GM18505 (cell line): ENCODE measurements around the gene ANKH.
A peak's percentile ranks its signal among the peaks of the same experiment; 100 is the strongest.

ENCODE experiments used
- ATAC-seq: cut with Tn5 transposase; IDR thresholded peaks from one replicate; pipeline ENCODE4 v1.9.1; 2021; ENCODE audit not compliant: unreplicated experiment
- POLR2A ChIP-seq: IDR thresholded peaks from 4 replicates; pipeline ENCODE4 v1.6.1; 2011; ENCODE audit warnings: borderline replicate concordance; ENCODE audit not compliant: insufficient read depth, insufficient read length; ENCODE audit errors: extremely low read depth

ANKH gene

DNA sequence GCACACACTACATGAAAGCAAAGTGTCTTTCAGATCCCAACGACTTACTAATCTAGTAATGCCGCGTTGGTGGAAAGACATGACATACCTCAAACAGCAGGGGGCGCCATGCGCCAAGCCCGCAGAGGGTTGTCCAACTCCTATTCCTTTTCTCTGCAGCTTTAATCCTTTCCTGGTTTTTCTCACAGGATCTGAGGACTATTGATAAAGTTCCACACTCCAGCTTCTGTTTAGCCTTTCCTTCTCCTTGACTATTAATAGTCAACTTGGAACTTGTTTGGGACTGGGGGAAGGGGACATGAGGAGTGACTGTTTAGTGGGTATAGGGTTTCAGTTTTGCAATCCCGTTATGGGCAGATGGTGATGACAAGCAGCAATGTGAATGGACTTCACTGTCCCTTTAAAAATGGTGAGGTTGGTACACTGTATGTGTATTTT is 144.1 kb downstream of the ANKH start:
- ATAC-seq: peak; percentile 48
- TF ChIP-seq POLR2A: no peak

DNA sequence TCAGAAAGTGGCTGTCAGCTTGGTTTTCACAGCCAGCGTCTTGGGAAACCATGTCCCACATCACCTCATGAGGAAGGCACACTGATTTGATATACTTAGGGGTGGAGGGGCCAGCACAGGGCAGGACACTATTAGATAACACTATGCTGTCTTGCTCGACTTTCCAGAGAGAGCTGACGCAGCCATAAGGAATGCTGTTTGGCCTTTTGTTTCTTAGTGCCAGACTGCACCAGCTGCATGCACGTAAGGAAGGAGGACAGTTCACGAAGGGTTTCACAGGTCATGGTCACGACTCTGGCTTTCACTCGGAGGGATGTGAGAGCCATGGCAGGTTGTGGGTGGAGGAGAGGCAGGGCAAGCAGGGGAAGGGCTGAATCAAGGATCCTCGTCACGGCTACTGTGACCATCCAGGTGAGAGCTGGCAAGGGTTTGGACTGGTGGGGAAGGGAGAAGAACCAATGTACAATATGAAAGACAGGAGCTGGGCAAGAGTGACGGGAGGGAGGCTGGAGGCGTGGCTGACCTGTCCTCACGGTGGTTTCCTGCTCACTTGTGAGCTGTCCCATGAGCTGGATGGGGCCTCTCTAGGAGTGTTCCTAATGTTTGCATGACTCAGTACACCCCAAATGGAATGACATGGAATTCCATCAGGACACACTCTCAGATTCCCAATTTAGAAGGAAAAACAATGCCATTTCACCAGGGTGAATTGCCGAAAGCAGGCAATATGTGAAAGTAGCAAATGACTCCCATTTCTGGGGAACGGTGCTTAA is 145.3 kb downstream of the ANKH start:
- no peak for TF ChIP-seq POLR2A
- ATAC-seq: no peak

DNA sequence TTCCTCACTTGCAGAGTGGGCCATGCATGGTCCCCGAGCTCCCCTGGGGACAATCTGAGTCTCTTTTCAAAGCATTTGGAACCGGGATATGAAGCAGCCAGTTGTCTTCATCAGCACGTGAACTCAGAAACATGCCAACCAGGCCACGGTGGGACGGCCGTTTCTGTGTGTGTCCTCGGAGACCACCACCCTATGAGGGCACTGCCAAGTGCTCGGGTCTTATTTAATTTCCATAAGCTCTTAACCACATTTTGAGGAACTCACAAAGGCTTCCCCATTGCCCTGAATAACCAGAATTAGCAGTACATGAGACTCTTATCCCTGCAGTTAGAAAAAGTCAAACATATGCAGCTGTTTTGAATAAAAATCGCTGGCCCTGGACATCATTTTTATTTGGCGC is 146.9 kb downstream of the ANKH start:
- TF ChIP-seq POLR2A: no peak
- ATAC-seq: no peak

DNA sequence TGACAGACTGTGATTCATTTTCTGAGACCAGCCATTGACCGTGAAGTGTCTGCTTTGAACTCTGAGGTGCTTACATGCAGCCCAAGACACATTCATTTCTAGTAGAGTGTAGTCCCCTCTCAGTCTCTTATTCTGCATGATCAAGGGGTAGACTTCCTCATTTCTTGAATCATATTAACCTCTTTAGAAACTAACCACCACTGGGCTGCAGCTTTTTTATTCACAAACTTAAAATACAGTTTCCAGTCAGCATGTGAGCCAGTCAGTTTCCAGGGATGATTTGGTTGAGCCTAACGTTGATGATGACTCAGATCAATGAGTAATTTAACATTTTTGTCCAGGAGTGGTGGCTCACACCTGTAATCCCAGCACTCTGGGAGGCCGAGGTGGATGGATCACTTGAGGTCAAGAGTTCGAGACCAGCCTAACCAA is 147.9 kb downstream of the ANKH start:
- no peak for TF ChIP-seq POLR2A
- no peak for ATAC-seq

DNA sequence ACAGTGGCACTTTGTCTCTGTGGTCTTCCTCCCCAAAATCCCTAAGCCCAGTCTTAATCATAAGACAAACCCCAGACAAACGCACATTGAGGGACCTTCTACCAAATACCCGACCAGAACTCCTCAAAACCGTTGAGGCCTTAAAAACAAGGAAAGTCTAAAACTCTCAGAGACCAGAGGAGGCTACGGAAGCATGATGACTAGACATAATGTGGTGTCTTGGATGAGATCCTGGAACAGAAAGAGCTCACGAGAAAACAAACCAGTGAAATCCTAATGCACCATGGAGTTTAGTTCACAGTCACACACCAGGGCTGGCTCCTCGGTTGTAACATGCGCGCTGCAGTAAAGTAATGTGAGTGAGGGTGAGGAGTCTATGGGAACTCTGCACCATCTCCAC is 148.7 kb downstream of the ANKH start:
- ATAC-seq: no peak

DNA sequence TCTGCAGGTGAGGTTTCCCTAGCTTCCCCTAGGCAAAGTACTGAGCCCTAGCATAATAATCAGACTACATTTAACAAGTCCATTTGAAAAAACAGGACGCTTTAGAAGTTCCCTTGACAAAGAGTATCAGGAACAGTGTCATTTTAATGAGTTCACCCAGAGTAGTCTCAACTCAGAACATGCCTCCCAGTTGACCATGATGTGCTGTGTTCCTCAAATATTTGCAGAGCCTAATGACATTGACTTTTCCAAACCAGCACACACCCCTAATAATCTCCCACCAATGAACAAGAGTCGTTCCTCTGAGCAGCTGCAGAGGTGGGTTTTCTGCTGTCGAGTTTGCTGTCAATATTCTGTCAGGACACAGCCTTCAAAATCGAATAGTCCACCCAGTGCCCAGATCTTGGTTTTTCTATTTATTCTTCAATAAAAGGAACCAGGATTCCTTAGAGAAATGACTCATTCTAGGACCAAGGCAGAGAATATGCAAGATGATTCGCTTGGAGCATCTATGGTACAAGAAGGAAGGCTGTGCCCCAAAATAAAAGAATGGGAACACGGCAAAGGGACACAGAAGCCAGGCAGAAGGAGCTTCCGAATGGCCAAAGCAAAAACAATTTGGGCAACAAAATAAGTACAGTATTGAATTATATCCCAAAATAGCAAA is 149.5 kb downstream of the ANKH start:
- no peak for TF ChIP-seq POLR2A
- no peak for ATAC-seq

More for the DNA sequence above, 148.7 kb downstream of the ANKH start:
- TF ChIP-seq POLR2A: no peak

DNA sequence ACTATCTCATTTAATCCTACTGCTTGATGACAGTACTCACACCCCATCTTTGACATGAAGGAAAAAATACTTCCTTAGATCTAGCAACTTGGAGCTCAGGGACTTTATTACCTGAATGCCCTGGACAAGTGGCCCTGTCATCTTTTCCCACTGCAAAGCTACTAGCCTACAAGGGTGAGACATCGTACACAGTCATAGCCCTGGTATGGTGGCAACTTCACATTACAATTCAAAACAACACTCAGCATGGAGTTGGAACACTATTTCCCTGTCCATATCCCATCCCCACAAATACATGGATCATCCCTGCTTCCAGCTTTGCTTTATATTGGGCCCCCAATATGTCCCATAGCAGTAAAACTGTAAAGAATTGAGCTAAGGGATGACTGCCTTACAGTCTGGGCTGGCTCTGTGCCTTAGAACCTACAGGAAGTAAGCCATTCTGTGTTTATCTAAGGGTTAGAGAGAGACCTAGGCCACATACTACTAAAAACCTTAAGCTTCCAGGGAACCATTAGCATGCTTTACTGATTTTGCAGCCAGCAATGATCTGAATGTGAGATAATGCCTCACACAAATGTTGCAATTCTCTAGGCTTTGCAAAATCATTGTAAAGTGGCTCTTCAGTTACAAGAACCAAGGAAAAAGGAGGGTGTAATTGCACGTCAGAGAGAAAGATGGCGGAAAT is 151.2 kb downstream of the ANKH start:
- no peak for ATAC-seq
- no peak for TF ChIP-seq POLR2A

DNA sequence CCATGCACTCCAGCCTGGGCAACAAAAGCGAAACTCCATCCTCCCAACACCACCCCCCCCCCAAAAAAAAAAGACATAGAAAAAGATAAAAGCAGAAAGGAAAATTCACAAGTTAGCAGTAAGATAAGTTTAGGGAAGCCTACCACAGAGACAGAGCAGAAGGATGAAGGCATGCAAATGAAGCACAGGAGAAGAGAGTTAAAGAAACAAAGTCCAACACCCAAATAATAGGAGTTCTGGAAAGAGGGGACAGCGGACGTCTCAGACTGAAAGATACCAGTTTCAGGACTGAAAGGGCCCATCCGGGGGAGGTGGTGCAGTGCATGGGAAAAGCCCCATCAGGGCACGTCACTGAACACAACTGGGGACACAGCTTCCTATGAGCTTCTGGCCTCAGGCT is 152.8 kb downstream of the ANKH start:
- TF ChIP-seq POLR2A: no peak

DNA sequence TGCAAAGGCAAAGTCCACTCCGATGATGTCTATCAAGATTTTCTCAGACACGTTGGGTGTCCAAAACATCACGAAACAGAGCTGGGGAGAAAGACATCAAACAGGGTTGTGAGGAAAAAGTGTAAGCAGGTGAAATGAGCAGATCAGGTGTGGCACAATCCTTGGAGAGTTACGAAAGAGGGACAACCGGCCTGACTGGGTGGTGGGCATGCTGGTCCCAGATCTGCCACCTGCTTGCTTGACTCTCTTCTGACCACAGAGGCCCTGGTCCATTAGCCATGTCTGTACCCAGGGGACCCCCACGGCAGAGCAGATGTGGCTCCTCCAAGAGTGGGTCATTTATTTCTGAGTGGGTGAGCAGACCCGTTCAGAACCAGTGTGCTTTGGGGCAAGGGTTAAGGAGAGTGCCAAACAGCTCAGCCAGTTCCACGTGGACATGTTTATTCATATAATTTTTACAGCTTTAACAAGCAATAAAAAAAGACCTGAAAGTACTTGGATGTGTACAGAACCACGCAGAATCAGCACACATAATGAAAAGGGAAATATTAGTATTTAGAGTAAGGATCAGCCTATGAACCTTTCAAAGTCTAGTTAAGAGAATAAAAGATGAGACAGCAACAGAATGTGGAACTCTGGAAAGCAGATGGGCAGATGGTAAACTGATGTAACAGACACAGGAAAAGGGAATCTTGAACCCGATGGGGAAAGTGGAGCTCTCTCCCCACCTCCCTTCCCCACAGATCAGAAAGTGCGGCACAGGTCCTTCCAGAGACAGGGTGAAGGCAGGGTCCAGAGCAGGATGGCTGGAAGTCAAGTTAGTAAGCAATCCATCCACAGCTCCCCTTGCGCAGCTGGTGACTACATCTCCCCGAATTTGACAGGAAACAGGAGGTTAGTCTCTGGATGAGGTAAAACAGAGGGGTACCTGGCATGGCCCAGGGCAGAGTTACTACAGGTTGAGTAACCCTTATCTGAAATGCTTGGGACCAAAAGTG is 154.5 kb downstream of the ANKH start:
- peak; percentile 25 for TF ChIP-seq POLR2A
- no peak for ATAC-seq

More for the DNA sequence above, 152.8 kb downstream of the ANKH start:
- no peak for ATAC-seq

DNA sequence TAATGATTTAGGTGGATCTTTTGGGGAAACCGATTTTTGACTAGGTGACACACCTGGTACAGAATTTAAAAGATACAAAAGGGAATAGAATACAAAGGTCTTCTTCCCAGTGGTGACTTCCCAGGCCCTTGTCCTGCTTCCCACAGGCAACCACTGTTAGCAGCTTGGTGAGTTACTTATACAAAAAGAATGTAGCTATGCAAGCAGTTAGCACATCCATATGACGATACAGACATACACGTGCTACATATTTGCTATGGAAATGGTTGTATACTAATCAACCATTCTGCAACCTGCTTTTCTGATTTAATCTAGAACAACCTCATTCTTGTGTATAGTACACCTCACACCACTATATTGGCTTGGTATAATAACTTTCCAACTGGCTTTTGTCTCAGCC is 156.1 kb downstream of the ANKH start:
- no peak for ATAC-seq
- TF ChIP-seq POLR2A: no peak

DNA sequence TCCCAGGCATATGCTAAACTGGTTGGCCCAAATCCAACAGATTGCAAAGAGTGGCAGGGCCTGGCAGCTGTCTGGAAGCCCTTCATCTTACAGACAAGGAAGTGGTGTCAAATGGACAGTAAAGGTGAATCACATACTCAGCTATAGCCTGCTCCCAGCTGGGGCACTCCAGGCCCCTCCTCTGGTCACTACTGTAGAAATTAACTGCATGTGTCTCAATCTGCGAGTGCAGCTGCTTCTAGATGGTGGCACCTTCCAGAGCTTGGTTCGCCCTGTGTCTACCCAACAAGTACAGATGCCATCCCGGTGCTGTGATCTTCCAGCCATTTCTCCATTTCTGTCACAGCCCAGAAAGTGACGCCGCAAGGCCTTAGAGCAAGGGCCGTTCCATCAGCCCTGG is 156.9 kb downstream of the ANKH start:
- no peak for ATAC-seq
- TF ChIP-seq POLR2A: no peak

DNA sequence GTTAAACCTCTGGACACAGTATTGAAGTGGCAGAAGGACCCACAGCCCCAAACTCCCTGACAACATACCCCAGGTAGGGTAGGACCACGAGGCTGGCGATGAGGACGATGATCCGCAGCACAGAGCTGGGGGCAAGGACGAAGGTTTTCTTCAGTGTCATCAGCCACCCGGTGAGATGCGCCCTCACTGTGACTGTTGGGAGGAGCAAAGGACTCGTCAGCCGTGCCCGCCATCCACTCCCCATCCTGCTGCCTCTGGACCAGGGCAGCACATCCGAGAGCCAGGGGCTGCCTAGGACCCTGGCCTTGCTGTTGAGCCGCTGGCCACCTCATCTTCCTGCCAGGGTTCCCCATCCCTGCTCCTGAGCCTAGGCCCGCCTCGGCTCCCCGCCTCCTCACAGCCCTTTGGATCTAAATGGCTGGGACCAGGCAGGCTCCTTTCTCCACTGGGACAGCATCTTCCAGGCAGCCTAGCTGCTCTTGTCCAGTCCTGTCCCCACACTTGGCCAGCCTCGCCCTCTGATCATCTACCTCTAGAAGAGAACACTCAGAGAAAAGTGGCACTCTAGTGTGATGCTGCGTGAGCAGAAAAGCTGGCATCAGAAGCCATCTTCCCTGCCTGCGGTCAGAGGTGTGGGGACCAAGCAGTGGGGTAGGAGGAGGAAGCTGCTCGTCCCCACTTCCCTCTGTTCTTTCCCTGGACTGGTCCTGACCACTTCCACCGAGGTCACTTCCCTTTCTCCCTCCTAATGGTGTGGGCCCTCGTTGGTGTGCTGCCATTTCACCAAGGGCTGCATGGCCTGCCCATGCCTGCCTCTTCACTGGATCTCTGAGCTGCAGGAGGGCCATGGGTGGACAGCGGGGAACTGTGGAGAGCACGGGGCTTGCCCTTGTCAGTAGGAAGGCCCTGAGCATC is 157.8 kb downstream of the ANKH start:
- ATAC-seq: no peak
- TF ChIP-seq POLR2A: no peak

DNA sequence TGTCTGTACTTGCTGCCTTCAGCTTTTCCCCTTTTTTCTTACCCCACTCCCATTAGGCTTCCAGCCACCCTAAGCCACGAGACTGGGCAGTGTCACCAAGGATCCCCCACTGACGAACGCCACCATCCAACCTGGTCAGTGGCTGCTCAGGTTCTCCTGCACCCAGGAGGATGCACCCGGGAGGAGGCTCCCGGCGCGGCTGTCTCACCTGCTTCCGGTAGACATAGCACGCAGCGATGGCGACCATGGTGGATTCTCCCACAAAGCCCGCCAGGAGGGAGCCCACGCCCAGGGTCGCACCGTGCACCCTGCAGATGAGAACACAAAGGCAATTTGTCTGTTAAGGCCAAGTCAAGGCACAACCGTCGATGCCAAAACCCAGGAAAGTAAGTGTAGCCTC is 158.9 kb downstream of the ANKH start:
- no peak for TF ChIP-seq POLR2A
- ATAC-seq: no peak
